22Rv1 (cell line): ENCODE data around the gene SHCBP1.
A peak's percentile ranks its signal among the peaks of the same experiment; 100 is the strongest.

Experiments used
- H3K27ac ChIP-seq: fragments of 450-650 bp; 2 replicates; pipeline ENCODE4 v1.5.1; 2017
- ZFX ChIP-seq: fragments of 450-650 bp; IDR thresholded peaks from 2 replicates; pipeline ENCODE4 v1.6.1; 2017; ENCODE audit warnings: antibody characterized with exemption, borderline replicate concordance
- TF ChIP-seq, protein P1 (sequence below): fragments of 450-650 bp; IDR thresholded peaks from 2 replicates; pipeline ENCODE4 v1.5.1; 2017; ENCODE audit warnings: mild to moderate bottlenecking

SHCBP1 gene

DNA sequence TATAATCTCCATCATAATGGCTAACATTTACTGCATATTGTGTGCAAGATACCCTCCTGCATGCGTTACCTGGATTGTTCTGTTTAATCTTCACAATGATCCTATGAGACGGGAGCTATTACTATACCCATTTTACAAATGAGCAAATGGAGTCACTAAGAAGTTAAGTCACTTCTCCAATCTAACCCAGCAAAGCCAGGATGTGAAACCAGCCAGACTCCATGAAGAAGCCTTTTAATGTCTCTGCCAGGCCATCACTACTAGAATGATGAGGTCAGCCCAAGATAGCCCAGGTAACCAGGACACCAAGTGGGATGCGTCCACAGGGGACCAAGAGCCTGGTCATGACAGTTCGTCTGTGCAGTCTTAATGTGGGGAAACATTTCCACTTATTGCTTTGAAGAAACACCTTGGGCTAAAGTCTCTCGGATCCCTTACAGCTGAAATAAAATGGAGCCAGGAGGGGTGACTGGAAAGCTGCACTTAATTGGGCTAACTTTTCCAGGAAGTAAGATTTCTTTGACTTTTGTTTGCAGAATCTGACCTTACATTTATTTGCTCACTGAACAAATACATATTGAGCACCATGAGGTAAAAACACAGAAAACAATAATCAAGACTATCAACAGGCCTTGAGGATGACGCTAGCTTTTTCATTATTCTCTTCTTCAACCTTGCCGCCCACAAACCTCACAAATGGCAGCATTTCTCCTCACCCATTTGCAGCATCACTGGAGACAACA, 926 bp upstream of the SHCBP1 start:
- no peak overlapping the region for H3K27ac ChIP-seq
- TF ChIP-seq, protein P1, sequence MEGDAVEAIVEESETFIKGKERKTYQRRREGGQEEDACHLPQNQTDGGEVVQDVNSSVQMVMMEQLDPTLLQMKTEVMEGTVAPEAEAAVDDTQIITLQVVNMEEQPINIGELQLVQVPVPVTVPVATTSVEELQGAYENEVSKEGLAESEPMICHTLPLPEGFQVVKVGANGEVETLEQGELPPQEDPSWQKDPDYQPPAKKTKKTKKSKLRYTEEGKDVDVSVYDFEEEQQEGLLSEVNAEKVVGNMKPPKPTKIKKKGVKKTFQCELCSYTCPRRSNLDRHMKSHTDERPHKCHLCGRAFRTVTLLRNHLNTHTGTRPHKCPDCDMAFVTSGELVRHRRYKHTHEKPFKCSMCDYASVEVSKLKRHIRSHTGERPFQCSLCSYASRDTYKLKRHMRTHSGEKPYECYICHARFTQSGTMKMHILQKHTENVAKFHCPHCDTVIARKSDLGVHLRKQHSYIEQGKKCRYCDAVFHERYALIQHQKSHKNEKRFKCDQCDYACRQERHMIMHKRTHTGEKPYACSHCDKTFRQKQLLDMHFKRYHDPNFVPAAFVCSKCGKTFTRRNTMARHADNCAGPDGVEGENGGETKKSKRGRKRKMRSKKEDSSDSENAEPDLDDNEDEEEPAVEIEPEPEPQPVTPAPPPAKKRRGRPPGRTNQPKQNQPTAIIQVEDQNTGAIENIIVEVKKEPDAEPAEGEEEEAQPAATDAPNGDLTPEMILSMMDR = no peak
- no peak for TF ChIP-seq ZFX

DNA sequence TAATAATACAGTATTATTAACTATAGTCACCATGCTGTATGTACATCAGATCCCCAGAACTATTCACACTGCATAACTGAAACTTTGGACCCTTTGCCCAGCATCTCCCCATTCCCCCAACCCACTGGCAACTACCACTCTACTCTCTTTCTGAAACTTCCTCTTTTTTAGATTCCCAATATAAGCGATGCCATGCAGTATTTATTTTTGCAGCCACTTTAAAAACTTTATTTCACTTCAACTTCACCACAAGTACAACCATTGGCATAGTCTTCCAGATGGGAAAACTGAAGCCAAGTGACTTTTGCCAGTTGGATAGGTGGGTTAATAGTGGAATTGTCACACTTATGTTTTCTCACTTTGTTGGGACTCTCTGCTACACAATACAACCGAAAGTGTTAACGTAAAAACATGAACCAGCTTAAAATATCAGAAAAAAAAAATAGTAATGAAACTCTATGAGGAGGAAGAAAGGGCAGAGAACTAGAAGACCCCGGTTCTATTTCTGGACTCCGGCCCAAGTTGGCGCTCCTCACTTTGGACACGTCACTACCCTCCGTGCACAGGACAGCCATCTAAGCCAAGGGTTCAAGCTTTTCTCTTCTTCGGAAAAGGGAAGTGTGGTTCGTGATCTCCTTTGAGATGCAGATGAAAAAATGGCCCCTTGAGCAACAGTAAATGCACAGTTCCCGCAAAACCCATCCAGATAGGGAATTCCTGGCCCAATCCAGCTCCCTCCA, 743 bp downstream of the SHCBP1 start:
- TF ChIP-seq, protein P1 = no peak
- TF ChIP-seq ZFX = no peak

GRCh38 chr16:46618516-46618915, 2.7 kb downstream of the SHCBP1 start:
- TF ChIP-seq, protein P1 = no peak
- H3K27ac ChIP-seq = no peak overlapping the region

More for the DNA sequence above, 743 bp downstream of the SHCBP1 start:
- H3K27ac ChIP-seq = peak overlapping the region; percentile 69

- H3K27ac ChIP-seq = no peak overlapping the region
- TF ChIP-seq, protein P1 = no peak
- TF ChIP-seq ZFX = no peak
Measured at GRCh38 chr16:46614006-46614405, 7.2 kb downstream of the SHCBP1 start.

DNA sequence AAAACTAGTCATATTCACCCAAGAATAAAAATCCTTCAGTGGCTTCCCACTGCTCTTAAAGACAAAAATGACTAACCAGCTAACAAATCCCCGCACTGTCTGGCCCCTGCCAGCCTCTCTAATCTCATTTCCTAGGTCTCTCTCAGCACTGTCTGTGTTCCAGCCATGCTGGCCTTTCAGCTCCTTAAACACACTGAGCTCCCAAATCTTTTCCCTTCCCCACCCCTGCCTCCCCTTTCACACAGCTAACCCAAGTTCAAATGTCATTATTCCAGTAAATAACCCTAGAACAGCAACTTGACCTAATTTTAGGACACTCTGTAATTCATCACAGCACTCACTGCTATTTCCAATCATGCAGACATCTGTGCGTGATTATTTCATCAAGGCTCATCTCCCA, 7.8 kb downstream of the SHCBP1 start:
- TF ChIP-seq, protein P1 = no peak
- no peak for TF ChIP-seq ZFX

DNA sequence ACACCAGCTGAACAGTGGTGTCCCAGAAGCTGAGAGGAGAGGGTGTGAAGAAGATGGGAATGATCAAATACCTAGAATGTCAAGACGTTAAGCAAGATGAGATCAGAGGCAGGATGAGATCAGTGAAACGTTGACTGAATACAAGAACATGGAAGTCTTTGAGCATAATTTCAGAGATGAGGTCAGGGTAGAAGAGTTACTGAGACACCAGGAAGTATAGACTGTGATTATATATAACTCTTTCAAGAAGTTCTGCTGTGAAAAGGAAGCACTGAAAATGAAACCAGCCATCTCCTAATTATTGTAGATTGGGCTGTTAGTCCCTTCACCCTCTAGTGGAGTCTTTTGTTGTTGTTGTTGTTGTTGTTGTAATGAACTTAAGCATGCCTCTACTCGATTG, 9.1 kb downstream of the SHCBP1 start:
- no peak for TF ChIP-seq ZFX
- TF ChIP-seq, protein P1 = no peak
- H3K27ac ChIP-seq = no peak overlapping the region

More for the DNA sequence above, 7.8 kb downstream of the SHCBP1 start:
- no peak overlapping the region for H3K27ac ChIP-seq

GRCh38 chr16:46607529-46607928, 13.7 kb downstream of the SHCBP1 start:
- H3K27ac ChIP-seq = no peak overlapping the region

More at GRCh38 chr16:46607529-46607928, 13.7 kb downstream of the SHCBP1 start:
- TF ChIP-seq, protein P1 = peak; percentile 31
- no peak for TF ChIP-seq ZFX
